Inferior parietal cortex (tissue), 1 donor: ENCODE measurements around the gene AP5M1.
"Not testable (repeated sequence)": the region's sequence is repeated elsewhere in the genome, so short reads cannot be mapped to it uniquely, and the experiment has no call there.

Source experiments
- DNase-seq: peaks from one replicate; pipeline ENCODE4 v3.0.0-alpha.2; 2016; ENCODE audit errors: extremely low spot score

The AP5M1 gene

GRCh38 chr14:57268161-57269069 lies at the start of gene AP5M1, which contains the start of gene EXOC5:
Gene AP5M1 (plus strand): TSS chr14:57268971. CDS start chr14:57269315, 344 bp downstream.
Gene EXOC5 (minus strand): TSS chr14:57268905. CDS start chr14:57268648, 257 bp downstream.
- peak; percentile 96 for DNase-seq

- no peak for DNase-seq
These were observed 46.8 kb upstream of the AP5M1 start for GRCh38 chr14:57221931-57222330.

- DNase-seq, result no peak
These were observed 41.7 kb upstream of the AP5M1 start for GRCh38 chr14:57227083-57227482.

- not testable (repeated sequence) for DNase-seq
These were observed 40.5 kb upstream of the AP5M1 start for GRCh38 chr14:57228320-57228719.

- DNase-seq, result no peak
These were observed 36.8 kb upstream of the AP5M1 start for GRCh38 chr14:57232006-57232405.

GRCh38 chr14:57240115-57240514 lies 28.7 kb upstream of the AP5M1 start:
- not testable (repeated sequence) for DNase-seq

- DNase-seq, result no peak
These were observed 25.5 kb upstream of the AP5M1 start for GRCh38 chr14:57243320-57243719.

- DNase-seq, result no peak
These were observed 24.7 kb upstream of the AP5M1 start for GRCh38 chr14:57244106-57244505.

- no peak for DNase-seq
These were observed 22.8 kb upstream of the AP5M1 start for GRCh38 chr14:57245941-57246340.

- no peak for DNase-seq
These were observed 21.7 kb upstream of the AP5M1 start for GRCh38 chr14:57246933-57247657.

GRCh38 chr14:57254884-57255283 lies 13.9 kb upstream of the AP5M1 start:
- no peak for DNase-seq

GRCh38 chr14:57258221-57258620 lies 10.6 kb upstream of the AP5M1 start:
- not testable (repeated sequence) for DNase-seq

GRCh38 chr14:57259672-57260071 lies 9.1 kb upstream of the AP5M1 start:
- no peak for DNase-seq

GRCh38 chr14:57261604-57262003 lies 7.2 kb upstream of the AP5M1 start:
- DNase-seq, result no peak

GRCh38 chr14:57262117-57262516 lies 6.7 kb upstream of the AP5M1 start:
- no peak for DNase-seq

GRCh38 chr14:57266065-57266464 lies 2.7 kb upstream of the AP5M1 start:
- no peak for DNase-seq

GRCh38 chr14:57273236-57273635 lies 4.5 kb downstream of the AP5M1 start:
- no peak for DNase-seq

- DNase-seq, result no peak
These were observed 5.8 kb downstream of the AP5M1 start for GRCh38 chr14:57274551-57274950.

- DNase-seq, result no peak
These were observed 6.4 kb downstream of the AP5M1 start for GRCh38 chr14:57275023-57275664.

GRCh38 chr14:57277062-57277461 lies 8.3 kb downstream of the AP5M1 start:
- DNase-seq, result no peak

- no peak for DNase-seq
These were observed 19.0 kb downstream of the AP5M1 start for GRCh38 chr14:57287745-57288144.

GRCh38 chr14:57290751-57291150 lies 22.0 kb downstream of the AP5M1 start:
- DNase-seq, result no peak
